Thyroid gland (tissue), 4 donors: ENCODE results near the gene RARB. TPM values are rescaled to one million over a fixed set of nuclear protein-coding genes. Genes with fewer than 3 reads are reported as not detected.

Experiments used
- DNase-seq, 2 donors: peaks; one replicate each; pipeline ENCODE4 v3.0.0-alpha.2; 2019
- H3K27ac ChIP-seq, 3 donors: fragments of 200-600 bp; sonication (generic); 1 replicate in 2 of 3; 2 replicates in 1 of 3; pipeline ENCODE4 v1.5.1; 2016 to 2019; ENCODE audit warnings: mild to moderate bottlenecking in 1 of 3, moderate library complexity in 1 of 3
- H3K27me3 ChIP-seq: fragments of 200-600 bp; sonication (generic); one replicate; pipeline ENCODE4 v1.5.1; 2019
- H3K36me3 ChIP-seq, 2 donors: fragments of 200-600 bp; sonication (generic); one replicate each; pipeline ENCODE4 v1.5.1; 2016 to 2019
- H3K4me1 ChIP-seq, 2 donors: fragments of 200-600 bp; sonication (generic); one replicate each; pipeline ENCODE4 v1.5.1; 2017 to 2019
- H3K4me3 ChIP-seq, 3 donors: fragments of 200-600 bp; sonication (generic); replicated peaks in 1 of 3; 1 replicate in 2 of 3; 2 replicates in 1 of 3; pipeline ENCODE4 v1.5.1; 2016; ENCODE audit warnings: mild to moderate bottlenecking in 1 of 3
- H3K9me3 ChIP-seq: fragments of 200-600 bp; sonication (generic); one replicate; pipeline ENCODE4 v1.5.1; 2017
- POLR2A ChIP-seq, 2 donors: fragments of 450-650 bp; IDR thresholded peaks; one replicate each; pipeline ENCODE4 v1.6.1; 2017; ENCODE audit warnings: antibody characterized with exemption in 2 of 2, mild to moderate bottlenecking in 2 of 2, moderate library complexity in 1 of 2
- WGBS, 2 donors: methylation state at CpG; one replicate each; pipeline ENCODE4 v1.1.5; 2017; 5-methylcytosine and 5-hydroxymethylcytosine counted together
- intact Hi-C: fragments of 100-400 bp; cut with DNase I; formaldehyde crosslinking; loops from one replicate; pipeline ENCODE4 v1.15.1; 2023
- total RNA-seq, 4 donors: library from RNA; depleted of rRNA; stranded (reverse); fragments of >200 nt; gene quantifications; one replicate each; pipeline ENCODE4 v1.2.3, GENCODE V29; 2016
- TF ChIP-seq, protein P1 (sequence below), 6 experiments: fragments of 200-600 bp in 3 of 6; fragments of 450-650 bp in 3 of 6; sonication (generic) in 3 of 6; IDR thresholded peaks; one replicate each; pipeline ENCODE4 v1.5.1; 2016 to 2019; ENCODE audit warnings: antibody characterized with exemption in 6 of 6, mild to moderate bottlenecking in 2 of 6, inconsistent platforms in 1 of 6, moderate library complexity in 1 of 6

RARB gene
- total RNA-seq, 4 donors from 2014 or later: 13.6 to 31.5 (median 20.5) TPM

DNA sequence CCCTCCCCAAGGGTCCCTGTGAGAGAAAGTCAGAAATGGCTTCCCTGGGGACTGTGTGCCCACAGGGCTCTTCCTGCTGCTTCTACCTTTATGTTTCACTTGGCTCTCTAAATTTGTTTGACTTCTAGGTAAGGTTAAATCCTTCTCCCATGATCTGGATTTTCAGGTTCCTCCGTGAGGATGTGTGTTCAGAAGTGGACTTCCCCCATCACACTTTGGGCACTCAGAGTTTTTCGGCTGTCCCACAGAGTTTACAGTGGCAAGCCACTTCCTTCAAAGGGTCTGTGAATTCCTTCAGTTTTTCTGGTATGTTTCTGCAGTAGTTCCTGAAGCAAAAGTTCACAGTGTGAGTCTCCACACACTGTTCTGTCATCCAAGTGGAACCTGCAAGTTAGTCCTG lies 30.9 kb upstream of the RARB start:
- DNase-seq: peak in 1 of 2 donors; percentile 10
- Histone ChIP-seq H3K36me3 (no peaks in the 10 kb centered on the region), H3K4me1 (peaks cover 12 to 15% of the 10 kb centered on the region in 2 donors), H3K4me3 (no peak overlapping the region), H3K9me3 (no peaks in the 10 kb centered on the region), H3K27ac (no peak overlapping the region), H3K27me3 (no peaks in the 10 kb centered on the region)
- intact Hi-C loops: no loop called here
- WGBS, 2 donors: 85 to 89% methylated on average over 2 of the region's 2 CpGs
- no peak for TF ChIP-seq POLR2A (IDR thresholded peaks at IDR 0.05)
- TF ChIP-seq, protein P1, sequence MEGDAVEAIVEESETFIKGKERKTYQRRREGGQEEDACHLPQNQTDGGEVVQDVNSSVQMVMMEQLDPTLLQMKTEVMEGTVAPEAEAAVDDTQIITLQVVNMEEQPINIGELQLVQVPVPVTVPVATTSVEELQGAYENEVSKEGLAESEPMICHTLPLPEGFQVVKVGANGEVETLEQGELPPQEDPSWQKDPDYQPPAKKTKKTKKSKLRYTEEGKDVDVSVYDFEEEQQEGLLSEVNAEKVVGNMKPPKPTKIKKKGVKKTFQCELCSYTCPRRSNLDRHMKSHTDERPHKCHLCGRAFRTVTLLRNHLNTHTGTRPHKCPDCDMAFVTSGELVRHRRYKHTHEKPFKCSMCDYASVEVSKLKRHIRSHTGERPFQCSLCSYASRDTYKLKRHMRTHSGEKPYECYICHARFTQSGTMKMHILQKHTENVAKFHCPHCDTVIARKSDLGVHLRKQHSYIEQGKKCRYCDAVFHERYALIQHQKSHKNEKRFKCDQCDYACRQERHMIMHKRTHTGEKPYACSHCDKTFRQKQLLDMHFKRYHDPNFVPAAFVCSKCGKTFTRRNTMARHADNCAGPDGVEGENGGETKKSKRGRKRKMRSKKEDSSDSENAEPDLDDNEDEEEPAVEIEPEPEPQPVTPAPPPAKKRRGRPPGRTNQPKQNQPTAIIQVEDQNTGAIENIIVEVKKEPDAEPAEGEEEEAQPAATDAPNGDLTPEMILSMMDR (IDR thresholded peaks at IDR 0.05): no peak

DNA sequence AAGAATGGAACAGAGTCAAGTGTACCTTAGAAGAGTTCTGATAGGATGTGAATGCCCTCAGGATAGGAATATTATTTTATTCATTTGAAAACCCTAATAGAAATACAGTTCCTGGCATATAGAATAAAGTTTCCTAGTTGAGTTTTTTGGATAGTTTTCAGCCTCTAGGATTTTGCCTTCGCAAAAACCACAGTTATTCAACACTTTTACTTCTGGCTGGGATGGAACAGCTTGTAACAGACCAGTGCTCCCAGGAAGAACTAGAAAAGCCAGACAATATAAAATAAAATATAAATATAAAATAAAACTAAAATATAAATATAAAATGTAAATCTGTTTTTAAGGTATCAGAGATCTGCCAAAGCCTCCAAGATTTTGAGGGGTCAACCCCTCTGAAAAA lies 27.5 kb upstream of the RARB start:
- 26 to 51% methylated on average over 1 of the region's 1 CpG for WGBS, 2 donors
- Histone ChIP-seq H3K36me3 (no peaks in the 10 kb centered on the region), H3K9me3 (no peaks in the 10 kb centered on the region), H3K27ac (no peak overlapping the region), H3K4me3 (no peak overlapping the region), H3K27me3 (no peaks in the 10 kb centered on the region), H3K4me1 (peaks cover 12 to 19% of the 10 kb centered on the region in 2 donors)
- DNase-seq: no peak
- no peak for TF ChIP-seq POLR2A (IDR thresholded peaks at IDR 0.05)
- intact Hi-C loops: no loop called here

DNA sequence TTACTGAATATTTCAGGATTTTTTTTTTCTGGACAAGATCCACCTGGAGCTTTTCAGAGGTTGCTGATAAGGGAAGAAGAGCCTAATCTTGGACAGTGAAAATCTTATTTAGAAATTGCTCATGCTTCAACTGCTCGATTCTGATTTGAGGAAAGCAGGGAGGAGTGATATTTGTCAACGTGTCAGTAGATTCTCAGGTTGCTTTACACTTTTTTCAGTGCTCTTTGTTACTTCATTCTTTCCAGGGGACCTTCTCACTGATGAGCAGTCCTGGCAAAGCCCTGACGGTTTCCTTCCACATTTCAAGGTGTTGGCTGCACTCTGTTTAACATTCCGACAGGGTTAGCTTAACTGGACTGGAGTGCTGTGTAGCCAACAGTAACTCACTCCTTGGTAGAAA lies 24.1 kb upstream of the RARB start:
- Histone ChIP-seq H3K9me3 (no peaks in the 10 kb centered on the region), H3K4me3 (no peak overlapping the region), H3K36me3 (no peaks in the 10 kb centered on the region), H3K27me3 (no peaks in the 10 kb centered on the region), H3K4me1 (peaks cover 0 to 7% of the 10 kb centered on the region in 2 donors), H3K27ac (no peak overlapping the region)
- no peak for DNase-seq
- TF ChIP-seq, protein P1 (IDR thresholded peaks at IDR 0.05): no peak
- no peak for TF ChIP-seq POLR2A (IDR thresholded peaks at IDR 0.05)
- intact Hi-C loops: no loop called here
- WGBS, 2 donors: 60 to 93% methylated on average over 4 of the region's 4 CpGs

DNA sequence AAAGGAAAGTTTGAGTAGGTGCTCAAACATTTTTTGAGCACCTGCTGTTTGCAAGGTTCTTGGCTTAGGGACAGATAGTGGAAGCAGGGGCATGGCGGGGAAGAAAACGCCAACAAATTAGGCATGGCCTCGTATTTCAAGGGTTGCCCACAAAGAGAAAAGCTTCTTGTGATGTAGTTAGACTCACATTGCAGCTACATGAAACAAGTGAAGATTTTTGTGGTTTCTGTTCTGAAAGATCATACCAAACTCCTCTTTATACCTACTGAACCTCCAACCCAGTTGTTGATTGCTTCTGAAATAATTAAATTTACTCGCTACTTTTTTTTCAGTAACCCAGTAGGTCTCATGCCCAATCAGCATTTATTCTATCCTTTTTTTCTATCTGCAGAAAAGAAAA lies 23.5 kb upstream of the RARB start:
- H3K9me3 ChIP-seq: no peaks in the 10 kb centered on the region
- WGBS, 2 donors: 82 to 95% methylated on average over 4 of the region's 4 CpGs
- DNase-seq: no peak
- no peaks in the 10 kb centered on the region for H3K27me3 ChIP-seq
- intact Hi-C loops: no loop called here
- peaks cover 0 to 7% of the 10 kb centered on the region in 2 donors for H3K4me1 ChIP-seq
- no peak overlapping the region for H3K27ac ChIP-seq
- H3K4me3 ChIP-seq: no peak overlapping the region
- no peaks in the 10 kb centered on the region for H3K36me3 ChIP-seq
- TF ChIP-seq, protein P1 (IDR thresholded peaks at IDR 0.05): no peak
- no peak for TF ChIP-seq POLR2A (IDR thresholded peaks at IDR 0.05)

DNA sequence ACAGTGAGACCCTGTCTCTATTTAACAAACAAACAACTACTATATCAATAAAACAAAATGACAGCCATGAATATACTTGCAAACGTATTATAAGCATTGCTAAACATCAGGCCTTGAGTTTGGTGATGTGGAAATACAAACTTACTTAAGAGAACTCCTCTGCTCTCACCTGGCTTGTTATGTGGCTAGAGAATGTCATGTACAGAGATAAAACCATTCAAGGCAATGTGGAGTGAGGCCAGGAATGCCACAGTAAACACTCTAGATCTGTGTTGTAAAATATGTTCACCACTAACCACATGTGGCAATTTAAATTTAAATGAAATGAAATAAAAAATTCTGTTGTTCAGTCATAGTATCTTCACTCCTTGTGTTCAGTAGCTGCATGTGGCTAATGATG lies 22.7 kb upstream of the RARB start:
- no peaks in the 10 kb centered on the region for H3K9me3 ChIP-seq
- no peaks in the 10 kb centered on the region for H3K36me3 ChIP-seq
- no peak overlapping the region for H3K4me3 ChIP-seq
- DNase-seq: peak in 1 of 2 donors; percentile 31
- 39 to 73% methylated on average over 1 of the region's 1 CpG for WGBS, 2 donors
- H3K27ac ChIP-seq: no peak overlapping the region
- peaks cover 0 to 7% of the 10 kb centered on the region in 2 donors for H3K4me1 ChIP-seq
- TF ChIP-seq POLR2A (IDR thresholded peaks at IDR 0.05): no peak
- TF ChIP-seq, protein P1 (IDR thresholded peaks at IDR 0.05): no peak
- no peaks in the 10 kb centered on the region for H3K27me3 ChIP-seq
- intact Hi-C loops: no loop called here

DNA sequence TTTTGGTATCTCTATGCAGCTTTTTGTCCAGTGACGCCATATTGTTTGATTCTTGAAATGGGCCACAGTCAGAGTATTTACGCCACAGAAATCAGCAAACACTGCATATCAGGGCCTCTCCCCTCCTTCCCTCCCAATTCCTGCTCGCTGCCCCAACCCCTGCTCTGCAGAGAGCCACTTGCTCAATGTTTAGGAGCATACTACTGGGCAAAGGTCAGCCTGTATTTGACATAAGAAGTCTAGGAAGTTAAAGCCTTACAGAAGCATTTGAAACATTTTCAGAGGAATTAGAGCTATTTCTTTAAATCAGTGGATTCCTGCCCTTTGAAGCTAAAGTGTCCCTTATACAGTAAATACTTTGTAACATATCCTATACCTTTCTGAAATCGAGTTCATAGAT lies 17.4 kb upstream of the RARB start:
- no peaks in the 10 kb centered on the region for H3K27me3 ChIP-seq
- no peak for DNase-seq
- no peaks in the 10 kb centered on the region for H3K9me3 ChIP-seq
- no peak overlapping the region for H3K4me3 ChIP-seq
- intact Hi-C loops: no loop called here
- no peak overlapping the region for H3K27ac ChIP-seq
- no peaks in the 10 kb centered on the region for H3K36me3 ChIP-seq
- H3K4me1 ChIP-seq: peaks cover 0 to 2% of the 10 kb centered on the region in 2 donors
- TF ChIP-seq POLR2A (IDR thresholded peaks at IDR 0.05): no peak
- TF ChIP-seq, protein P1 (IDR thresholded peaks at IDR 0.05): no peak
- 93 to 95% methylated on average over 4 of the region's 4 CpGs for WGBS, 2 donors
